SK-N-SH (cell line): ENCODE results near the gene LSP1. TPM values are rescaled to one million over a fixed set of nuclear protein-coding genes. Genes with fewer than 3 reads are reported as not detected.

Experiments
- CTCF ChIA-PET: fragments of 300-600, 350-600 bp; formaldehyde crosslinking; extraction: SDS; loops from one replicate; lab custom pipeline; 2021; lab: Yijun Ruan, JAX
- POLR2A ChIA-PET: fragments of 350-600 bp; sonication (Branson Sonifier 250); formaldehyde crosslinking; extraction: SDS; loops from one replicate; lab custom pipeline; 2020; ENCODE audit warnings: antibody characterized with exemption, inconsistent platforms; lab: Yijun Ruan, JAX
- DNase-seq: peaks from one replicate; pipeline ENCODE4 v3.0.0; 2012
- H2AFZ ChIP-seq: fragments of 200-600 bp; sonication (generic); 2 replicates; pipeline ENCODE4 v1.8.1; 2016; ENCODE audit warnings: antibody characterized with exemption, mild to moderate bottlenecking, low read depth
- H3F3A ChIP-seq: fragments of 200-600 bp; sonication (generic); replicated peaks from 2 replicates; pipeline ENCODE3; 2016; ENCODE audit warnings: antibody characterized with exemption, mild to moderate bottlenecking; ENCODE audit not compliant: insufficient read depth
- H3K27ac ChIP-seq, 2 experiments: fragments of 200-500 bp in 1 of 2; fragments of 200-600 bp in 1 of 2; sonication (Bioruptor generic) in 1 of 2; sonication (generic), shearing (Covaris generic) in 1 of 2; 2 replicates each; pipeline versions ENCODE4 v1.5.1 to v1.6.1; 2014 to 2016; ENCODE audit warnings: low read depth in 2 of 2, inconsistent platforms in 1 of 2, low read length in 1 of 2, mild to moderate bottlenecking in 1 of 2, mixed read lengths in 1 of 2
- H3K27me3 ChIP-seq: fragments of 200-600 bp; sonication (generic), shearing (Covaris generic); 2 replicates; pipeline ENCODE4 v1.6.1; 2016; ENCODE audit warnings: mixed run types; ENCODE audit not compliant: insufficient read depth
- H3K36me3 ChIP-seq, 2 experiments: fragments of 200-500 bp in 1 of 2; fragments of 200-600 bp in 1 of 2; sonication (Bioruptor generic) in 1 of 2; sonication (generic) in 1 of 2; replicated peaks in 1 of 2; 2 replicates each; pipeline versions ENCODE3 to v1.5.1; 2014 to 2016; ENCODE audit warnings: low read length in 1 of 2, mild to moderate bottlenecking in 1 of 2; ENCODE audit not compliant: insufficient read depth in 2 of 2, control insufficient read depth in 1 of 2
- H3K4me1 ChIP-seq, 2 experiments: fragments of 200-500 bp in 1 of 2; fragments of 200-600 bp in 1 of 2; sonication (Bioruptor generic) in 1 of 2; sonication (generic), shearing (Covaris generic) in 1 of 2; 2 replicates each; pipeline versions ENCODE4 v1.5.1 to v1.6.1; 2014 to 2016; ENCODE audit warnings: low read depth in 1 of 2, low read length in 1 of 2, mixed run types in 1 of 2; ENCODE audit not compliant: insufficient read depth in 2 of 2, control insufficient read depth in 1 of 2
- H3K4me2 ChIP-seq: fragments of 200-600 bp; sonication (generic), shearing (Covaris generic); 2 replicates; pipeline ENCODE4 v1.6.1; 2017; ENCODE audit warnings: mixed run types
- H3K4me3 ChIP-seq, 2 experiments: fragments of 200-500 bp in 1 of 2; fragments of 200-600 bp in 1 of 2; sonication (Bioruptor generic) in 1 of 2; sonication (generic), shearing (Covaris generic) in 1 of 2; 2 replicates each; pipeline versions ENCODE4 v1.5.1 to v1.8.1; 2014 to 2016; ENCODE audit warnings: low read depth in 2 of 2, inconsistent platforms in 1 of 2, low read length in 1 of 2, mild to moderate bottlenecking in 1 of 2, mixed read lengths in 1 of 2, moderate library complexity in 1 of 2
- H3K79me2 ChIP-seq: fragments of 200-600 bp; sonication (generic); 2 replicates; pipeline ENCODE4 v1.8.1; 2017; ENCODE audit warnings: mild to moderate bottlenecking; ENCODE audit not compliant: insufficient read depth
- H3K9ac ChIP-seq: fragments of 200-600 bp; sonication (generic); 2 replicates; pipeline ENCODE4 v1.6.1; 2017; ENCODE audit warnings: mixed run types
- H3K9me2 ChIP-seq: fragments of 200-600 bp; sonication (generic); 2 replicates; pipeline ENCODE4 v1.6.1; 2017; ENCODE audit warnings: mixed run types
- H3K9me3 ChIP-seq: fragments of 200-600 bp; sonication (generic); 2 replicates; pipeline ENCODE4 v1.6.1; 2017; ENCODE audit warnings: mixed run types, mild to moderate bottlenecking, moderate library complexity
- H4K20me1 ChIP-seq: fragments of 200-600 bp; sonication (generic); 2 replicates; pipeline ENCODE4 v1.6.1; 2017; ENCODE audit warnings: mild to moderate bottlenecking, mixed run types; ENCODE audit not compliant: insufficient read depth
- CHD2 ChIP-seq: fragments of 150-350 bp; IDR thresholded peaks from 2 replicates; pipeline ENCODE4 v1.6.1; 2018; ENCODE audit warnings: low read length; ENCODE audit not compliant: partially characterized antibody
- ELF1 ChIP-seq: IDR thresholded peaks from 2 replicates; pipeline ENCODE4 v1.4.0; 2012
- FOSL2 ChIP-seq: IDR thresholded peaks from 2 replicates; pipeline ENCODE4 v1.4.0; 2012; ENCODE audit warnings: low read depth, mild to moderate bottlenecking, moderate library complexity, borderline replicate concordance
- FOXJ3 ChIP-seq: sonication (generic); formaldehyde crosslinking; IDR thresholded peaks from 2 replicates; pipeline ENCODE4 v1.5.1; 2020; ENCODE audit warnings: mild to moderate bottlenecking, missing genetic modification reagents
- FOXM1 ChIP-seq: IDR thresholded peaks from 2 replicates; pipeline ENCODE4 v1.4.0; 2012; ENCODE audit warnings: low read depth, mild to moderate bottlenecking
- GABPA ChIP-seq: IDR thresholded peaks from 2 replicates; pipeline ENCODE4 v1.4.0; 2012; ENCODE audit warnings: low read depth, mild to moderate bottlenecking
- GATA2 ChIP-seq: sonication (generic); formaldehyde crosslinking; IDR thresholded peaks from 2 replicates; pipeline ENCODE4 v1.5.0; 2020; ENCODE audit warnings: mild to moderate bottlenecking, missing genetic modification reagents
- IRF3 ChIP-seq: fragments of 150-350 bp; IDR thresholded peaks from 2 replicates; pipeline ENCODE4 v1.6.1; 2016; ENCODE audit warnings: mild to moderate bottlenecking, low read depth, low read length
- MXI1 ChIP-seq: IDR thresholded peaks from 2 replicates; pipeline ENCODE4 v1.6.1; 2012; ENCODE audit warnings: mild to moderate bottlenecking, low read depth, low read length, improper control_type of control experiment
- NFIC ChIP-seq: IDR thresholded peaks from 2 replicates; pipeline ENCODE4 v1.4.0; 2012; ENCODE audit warnings: borderline replicate concordance
- POLR2AphosphoS5 ChIP-seq: IDR thresholded peaks from 2 replicates; pipeline ENCODE4 v1.6.1; 2012; ENCODE audit warnings: low read depth, low read length
- RAD21 ChIP-seq: IDR thresholded peaks from 2 replicates; pipeline ENCODE4 v1.6.1; 2012; ENCODE audit warnings: mild to moderate bottlenecking, low read length
- RCOR1 ChIP-seq: fragments of 150-350 bp; IDR thresholded peaks from 2 replicates; pipeline ENCODE4 v1.6.1; 2017; ENCODE audit warnings: antibody characterized with exemption, low read length
- RXRA ChIP-seq: IDR thresholded peaks from 2 replicates; pipeline ENCODE4 v1.4.0; 2012; ENCODE audit warnings: low read depth, mild to moderate bottlenecking, borderline replicate concordance
- SMC3 ChIP-seq: IDR thresholded peaks from 2 replicates; pipeline ENCODE4 v1.6.1; 2012; ENCODE audit warnings: low read depth, low read length, improper control_type of control experiment
- TAF1 ChIP-seq: IDR thresholded peaks from 2 replicates; pipeline ENCODE4 v1.6.1; 2012; ENCODE audit warnings: low read depth, mild to moderate bottlenecking, low read length, moderate library complexity, borderline replicate concordance
- TCF12 ChIP-seq: IDR thresholded peaks from 2 replicates; pipeline ENCODE4 v1.4.0; 2012
- TEAD4 ChIP-seq: IDR thresholded peaks from 2 replicates; pipeline ENCODE4 v1.4.0; 2012; ENCODE audit warnings: mild to moderate bottlenecking, borderline replicate concordance; ENCODE audit not compliant: insufficient read depth
- ZBTB33 ChIP-seq: IDR thresholded peaks from 2 replicates; pipeline ENCODE4 v1.4.0; 2012; ENCODE audit warnings: low read depth, borderline replicate concordance
- WGBS: methylation state at CpG from one replicate; pipeline ENCODE4 v1.1.6; 2017; ENCODE audit warnings: low lambda C conversion rate; 5-methylcytosine and 5-hydroxymethylcytosine counted together
- polyA plus RNA-seq, 3 experiments: library from polyadenylated mRNA; depleted of rRNA; stranded (reverse); fragments of >200 nt; gene quantifications; 2 replicates each; pipeline ENCODE4 v1.2.3, GENCODE V29; 2012
- TF ChIP-seq, protein P1 (sequence below): IDR thresholded peaks from 2 replicates; pipeline ENCODE4 v1.4.0; 2012; ENCODE audit warnings: low read depth, borderline replicate concordance
- TF ChIP-seq, protein P2 (sequence below): fragments of 150-350 bp; IDR thresholded peaks from 2 replicates; pipeline ENCODE4 v1.6.1; 2017; ENCODE audit warnings: antibody characterized with exemption, low read length, low read depth, borderline replicate concordance

The LSP1 gene
- polyA plus RNA-seq, 1 of the 3 experiments (the other 2 are of a cell fraction): 0.38 TPM

GRCh38 chr11:1835671-1836010, 17.2 kb upstream of the LSP1 start:
- no peak for TF ChIP-seq GATA2 (CRISPR knock-in tag)
- TF ChIP-seq IRF3: no peak
- no peak for TF ChIP-seq CHD2
- TF ChIP-seq GABPA: no peak
- TF ChIP-seq RAD21: no peak
- no peak for TF ChIP-seq SMC3
- TF ChIP-seq TCF12: no peak
- no peak for TF ChIP-seq ZBTB33
- no peak for TF ChIP-seq FOXJ3 (CRISPR knock-in tag)
- no peak for TF ChIP-seq MXI1
- TF ChIP-seq RCOR1: no peak
- no peak for TF ChIP-seq TAF1
- no peak overlapping the region for H2AFZ ChIP-seq
- DNase-seq: no peak
- no peak overlapping the region for H3K4me3 ChIP-seq
- H3F3A ChIP-seq: no peaks in the 10 kb centered on the region
- H3K27ac ChIP-seq: no peak overlapping the region
- H3K79me2 ChIP-seq: no peaks in the 10 kb centered on the region
- no peak overlapping the region for H3K4me2 ChIP-seq
- H3K4me1 ChIP-seq: peaks cover 0 to 50% of the 10 kb centered on the region in 2 experiments; a peak in 1 of 4 replicates
- no peaks in the 10 kb centered on the region for H3K9me3 ChIP-seq
- ChIA-PET CTCF (interaction anchor here (1.4 to 20.8 kb wide), 12 partner anchors 13 to 314 kb away, joined by 5 to 585 read pairs (median 28); partner anchors contain the start of genes IGF2 and MRPL23), POLR2A (interaction anchor here (1.7 kb wide), 1 partner anchor 142 kb away, joined by 8 read pairs; no protein-coding TSS in a partner anchor)
- 73% methylated on average over 6 of the region's 12 CpGs for WGBS
- H3K9me2 ChIP-seq: no peaks in the 10 kb centered on the region
- no peaks in the 10 kb centered on the region for H3K36me3 ChIP-seq
- no peaks in the 10 kb centered on the region for H3K27me3 ChIP-seq
- H4K20me1 ChIP-seq: no peaks in the 10 kb centered on the region
- H3K9ac ChIP-seq: no peak overlapping the region

DNA sequence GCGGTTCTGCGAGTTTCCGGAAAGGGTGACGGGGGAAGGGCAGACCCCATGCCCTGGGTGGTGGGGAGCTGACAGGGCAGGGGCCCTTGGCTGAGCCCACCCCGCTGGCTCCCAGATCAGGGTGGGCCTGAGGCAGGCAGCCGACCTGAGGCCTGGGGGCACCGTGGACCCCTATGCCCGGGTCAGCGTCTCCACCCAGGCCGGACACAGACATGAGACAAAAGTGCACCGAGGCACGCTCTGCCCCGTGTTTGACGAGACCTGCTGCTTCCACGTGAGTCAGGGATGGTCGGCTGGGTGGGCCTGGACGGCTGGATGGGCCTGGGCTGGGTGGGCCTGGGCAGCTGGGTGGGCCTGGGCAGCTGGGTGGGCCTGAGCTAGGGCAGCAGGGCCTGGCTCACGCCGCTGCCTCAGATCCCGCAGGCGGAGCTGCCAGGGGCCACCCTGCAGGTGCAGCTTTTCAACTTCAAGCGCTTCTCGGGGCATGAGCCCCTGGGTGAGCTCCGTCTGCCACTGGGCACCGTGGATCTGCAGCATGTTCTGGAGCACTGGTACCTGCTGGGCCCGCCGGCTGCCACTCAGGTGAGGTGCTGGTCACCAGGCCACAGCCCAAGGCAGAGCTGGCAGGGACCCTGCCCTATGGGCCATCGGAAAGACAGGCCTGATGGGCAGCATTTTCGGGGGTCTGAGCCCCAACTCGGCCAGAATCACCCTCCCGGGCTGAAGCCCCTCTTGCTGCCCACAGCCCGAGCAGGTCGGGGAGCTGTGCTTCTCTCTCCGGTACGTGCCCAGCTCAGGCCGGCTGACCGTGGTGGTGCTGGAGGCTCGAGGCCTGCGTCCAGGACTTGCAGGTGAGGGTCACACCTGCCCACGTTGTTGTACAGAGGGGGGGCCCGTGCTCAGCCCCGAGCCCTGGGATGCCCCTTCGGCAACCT, 16.6 kb upstream of the LSP1 start:
- Histone ChIP-seq H3K79me2 (no peaks in the 10 kb centered on the region), H3K4me3 (no peak overlapping the region), H3K4me2 (no peak overlapping the region), H3K4me1 (peaks cover 0 to 46% of the 10 kb centered on the region in 2 experiments; a peak in 1 of 4 replicates), H3K27me3 (no peaks in the 10 kb centered on the region), H4K20me1 (no peaks in the 10 kb centered on the region), H2AFZ (no peak overlapping the region), H3K9me2 (no peaks in the 10 kb centered on the region), H3K36me3 (no peaks in the 10 kb centered on the region), H3K9ac (no peak overlapping the region), H3K9me3 (no peaks in the 10 kb centered on the region), H3K27ac (no peak overlapping the region), H3F3A (no peaks in the 10 kb centered on the region)
- ChIA-PET POLR2A (no interaction called here), CTCF (interaction anchor here (0.7 to 20.8 kb wide), 18 partner anchors 12 to 314 kb away, joined by 3 to 585 read pairs (median 7); partner anchors contain the start of genes IGF2 and MRPL23)
- WGBS: 73% methylated on average over 4 of the region's 43 CpGs
- no peak for DNase-seq
- TF ChIP-seq RXRA (no peak), TEAD4 (no peak), NFIC (no peak), FOXM1 (no peak), SMC3 (no peak), FOSL2 (no peak), POLR2AphosphoS5 (no peak), GABPA (no peak), GATA2 (CRISPR knock-in tag) (no peak), ELF1 (no peak)
- TF ChIP-seq, protein P1, sequence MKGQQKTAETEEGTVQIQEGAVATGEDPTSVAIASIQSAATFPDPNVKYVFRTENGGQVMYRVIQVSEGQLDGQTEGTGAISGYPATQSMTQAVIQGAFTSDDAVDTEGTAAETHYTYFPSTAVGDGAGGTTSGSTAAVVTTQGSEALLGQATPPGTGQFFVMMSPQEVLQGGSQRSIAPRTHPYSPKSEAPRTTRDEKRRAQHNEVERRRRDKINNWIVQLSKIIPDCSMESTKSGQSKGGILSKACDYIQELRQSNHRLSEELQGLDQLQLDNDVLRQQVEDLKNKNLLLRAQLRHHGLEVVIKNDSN: no peak
- TF ChIP-seq, protein P2, sequence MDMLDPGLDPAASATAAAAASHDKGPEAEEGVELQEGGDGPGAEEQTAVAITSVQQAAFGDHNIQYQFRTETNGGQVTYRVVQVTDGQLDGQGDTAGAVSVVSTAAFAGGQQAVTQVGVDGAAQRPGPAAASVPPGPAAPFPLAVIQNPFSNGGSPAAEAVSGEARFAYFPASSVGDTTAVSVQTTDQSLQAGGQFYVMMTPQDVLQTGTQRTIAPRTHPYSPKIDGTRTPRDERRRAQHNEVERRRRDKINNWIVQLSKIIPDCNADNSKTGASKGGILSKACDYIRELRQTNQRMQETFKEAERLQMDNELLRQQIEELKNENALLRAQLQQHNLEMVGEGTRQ: no peak
